ENCODE data around the gene PCDHGB6.
"Not testable (repeated sequence)": the region's sequence is repeated elsewhere in the genome, so short reads cannot be mapped to it uniquely, and the experiment has no call there.

PCDHGB6 gene
- 0.77 to 0.92 (median 0.81) reads per million in 3 experiments for total RNA-seq

DNA sequence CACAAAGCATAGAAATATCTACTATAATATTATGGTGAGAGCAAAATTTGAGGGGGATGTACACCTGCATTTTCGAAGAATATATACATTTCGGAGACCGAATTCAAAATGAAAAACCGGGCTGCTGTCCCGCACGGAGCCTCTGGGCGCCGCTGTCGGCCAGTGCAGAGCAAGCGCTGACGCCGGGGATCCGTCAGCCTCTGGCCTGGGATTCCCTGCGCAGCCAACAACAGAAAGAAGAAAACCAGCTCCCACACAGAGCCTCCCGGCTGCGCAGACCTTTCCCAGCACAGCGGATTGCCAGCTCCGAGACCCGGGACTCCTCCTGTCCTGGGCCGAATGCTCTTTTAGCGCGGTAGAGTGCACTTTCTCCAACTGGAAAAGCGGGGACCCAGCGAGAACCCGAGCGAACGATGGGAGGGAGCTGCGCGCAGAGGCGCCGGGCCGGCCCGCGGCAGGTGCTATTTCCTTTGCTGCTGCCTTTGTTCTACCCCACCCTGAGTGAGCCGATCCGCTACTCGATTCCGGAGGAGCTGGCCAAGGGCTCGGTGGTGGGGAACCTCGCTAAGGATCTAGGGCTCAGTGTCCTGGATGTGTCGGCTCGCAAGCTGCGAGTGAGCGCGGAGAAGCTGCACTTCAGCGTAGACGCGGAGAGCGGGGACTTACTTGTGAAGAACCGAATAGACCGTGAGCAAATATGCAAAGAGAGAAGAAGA is at the start of gene PCDHGB6:
Gene PCDHGB6, plus strand, starts transcription at position 232 of the 716 bp plus-strand sequence. Its CDS starts 182 bp downstream, at position 414.
- not testable (repeated sequence) for DNase-seq

DNA sequence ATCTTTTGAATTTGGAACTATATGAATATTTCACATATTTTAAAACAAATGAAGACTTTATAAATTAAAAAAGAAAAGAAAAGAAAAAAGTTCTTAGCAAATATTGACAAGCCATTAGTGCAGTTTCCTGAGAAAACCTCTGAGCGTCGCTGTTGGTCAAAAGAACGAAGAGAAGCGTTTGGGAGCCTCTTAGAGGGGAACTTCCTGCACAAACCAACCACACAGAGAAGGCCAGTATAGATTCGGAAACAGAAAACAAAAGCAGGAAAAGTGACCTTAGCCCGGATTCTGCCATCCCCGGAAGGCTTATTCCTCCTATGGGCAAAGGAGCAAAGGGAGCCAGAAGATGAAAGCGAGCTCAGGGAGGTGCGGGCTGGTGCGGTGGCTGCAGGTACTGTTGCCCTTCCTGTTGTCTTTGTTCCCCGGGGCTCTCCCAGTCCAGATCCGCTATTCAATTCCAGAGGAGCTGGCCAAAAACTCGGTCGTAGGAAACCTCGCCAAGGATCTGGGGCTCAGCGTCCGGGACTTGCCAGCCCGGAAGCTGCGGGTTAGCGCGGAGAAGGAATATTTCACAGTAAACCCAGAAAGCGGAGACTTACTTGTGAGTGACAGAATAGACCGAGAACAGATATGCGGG is 47.9 kb upstream of the PCDHGB6 start, which contains the start of gene PCDHGB2:
Gene PCDHGB2, plus strand, starts transcription at position 205 of the 637 bp plus-strand sequence. Its CDS starts 142 bp downstream, at position 347.
- DNase-seq = no peak

DNA sequence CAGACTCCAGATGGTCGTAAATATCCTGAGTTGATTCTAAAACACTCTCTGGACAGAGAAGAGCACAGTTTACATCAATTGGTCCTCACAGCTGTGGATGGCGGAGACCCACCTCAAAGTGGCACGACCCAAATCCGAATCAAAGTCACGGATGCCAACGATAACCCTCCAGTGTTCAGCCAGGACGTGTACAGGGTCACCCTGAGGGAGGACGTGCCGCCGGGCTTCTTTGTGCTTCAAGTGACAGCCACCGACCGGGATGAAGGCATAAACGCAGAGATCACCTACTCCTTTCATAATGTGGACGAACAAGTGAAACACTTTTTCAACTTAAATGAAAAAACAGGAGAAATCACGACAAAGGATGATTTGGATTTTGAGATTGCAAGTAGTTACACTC is 47.1 kb upstream of the PCDHGB6 start:
- no peak for DNase-seq

DNA sequence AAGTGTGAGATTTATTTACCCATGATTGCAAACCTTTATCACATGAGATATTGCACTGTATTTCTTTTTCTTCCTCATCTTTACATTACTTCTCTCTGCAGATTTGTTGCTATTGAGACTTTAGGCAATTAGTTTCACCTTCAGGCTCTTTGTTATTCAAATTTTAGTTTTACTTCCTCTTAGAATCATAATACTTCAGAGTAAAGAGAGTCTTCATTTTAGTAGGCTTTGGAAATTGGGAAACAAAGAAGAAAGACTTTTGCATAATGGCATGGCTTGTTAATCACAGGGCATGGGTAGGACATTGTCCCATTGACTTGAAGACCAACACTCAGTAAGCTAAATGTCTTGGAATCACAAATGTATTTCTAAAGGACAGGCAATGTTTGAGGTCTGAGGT is 45.1 kb upstream of the PCDHGB6 start:
- DNase-seq = no peak

DNA sequence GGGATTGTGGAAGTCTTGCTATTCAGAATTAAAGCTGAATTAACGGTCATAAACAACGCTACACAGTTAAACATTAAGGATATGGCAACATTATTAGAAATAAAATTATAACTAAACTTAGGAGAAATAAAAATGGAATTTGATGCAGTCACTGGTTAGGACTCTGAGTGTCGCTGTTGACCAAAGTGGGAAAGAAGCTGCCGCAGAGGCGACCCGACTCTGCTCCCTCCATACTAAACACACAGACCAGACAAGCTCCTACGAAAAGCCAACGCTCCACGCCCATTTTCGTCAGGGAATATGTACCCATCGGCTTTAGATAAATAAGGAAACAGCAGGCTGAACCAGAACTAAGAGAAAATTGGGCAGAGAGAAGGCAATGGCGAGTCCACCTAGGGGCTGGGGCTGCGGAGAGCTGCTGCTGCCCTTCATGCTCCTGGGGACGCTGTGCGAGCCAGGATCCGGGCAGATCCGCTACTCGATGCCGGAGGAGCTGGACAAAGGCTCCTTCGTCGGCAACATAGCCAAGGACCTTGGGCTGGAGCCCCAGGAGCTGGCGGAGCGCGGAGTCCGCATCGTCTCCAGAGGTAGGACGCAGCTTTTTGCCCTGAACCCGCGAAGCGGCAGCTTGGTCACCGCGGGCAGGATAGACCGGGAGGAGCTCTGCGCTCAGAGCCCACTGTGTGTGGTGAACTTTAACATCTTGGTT is 43.7 kb upstream of the PCDHGB6 start, which contains the start of gene PCDHGA5:
Gene PCDHGA5, plus strand, starts transcription at position 211 of the 709 bp plus-strand sequence. Its CDS starts 169 bp downstream, at position 380.
- DNase-seq = no peak

DNA sequence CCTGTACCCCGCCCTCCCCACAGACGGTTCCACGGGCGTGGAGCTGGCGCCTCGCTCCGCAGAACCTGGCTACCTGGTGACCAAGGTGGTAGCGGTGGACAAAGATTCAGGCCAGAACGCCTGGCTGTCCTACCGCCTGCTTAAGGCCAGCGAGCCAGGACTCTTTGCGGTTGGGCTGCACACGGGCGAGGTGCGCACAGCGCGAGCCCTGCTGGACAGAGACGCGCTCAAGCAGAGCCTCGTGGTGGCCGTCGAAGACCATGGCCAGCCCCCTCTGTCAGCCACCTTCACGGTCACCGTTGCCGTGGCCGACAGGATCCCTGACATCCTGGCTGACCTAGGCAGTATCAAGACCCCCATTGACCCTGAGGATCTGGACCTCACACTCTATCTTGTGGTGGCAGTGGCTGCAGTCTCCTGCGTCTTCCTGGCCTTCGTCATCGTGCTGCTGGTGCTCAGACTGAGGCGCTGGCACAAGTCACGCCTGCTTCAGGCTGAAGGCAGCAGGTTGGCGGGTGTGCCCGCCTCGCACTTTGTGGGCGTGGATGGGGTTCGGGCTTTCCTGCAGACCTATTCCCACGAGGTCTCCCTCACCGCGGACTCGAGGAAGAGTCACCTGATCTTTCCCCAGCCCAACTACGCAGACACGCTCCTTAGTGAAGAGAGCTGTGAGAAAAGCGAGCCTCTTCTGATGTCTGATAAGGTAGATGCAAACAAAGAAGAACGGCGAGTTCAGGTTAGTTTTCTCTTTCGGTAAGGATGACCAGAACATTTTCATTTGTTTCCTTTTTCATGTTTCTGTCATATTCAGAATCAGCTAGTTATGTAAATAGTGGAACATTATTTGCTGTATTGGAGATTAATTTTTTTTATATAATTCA is 41.6 kb upstream of the PCDHGB6 start:
- no peak for DNase-seq

DNA sequence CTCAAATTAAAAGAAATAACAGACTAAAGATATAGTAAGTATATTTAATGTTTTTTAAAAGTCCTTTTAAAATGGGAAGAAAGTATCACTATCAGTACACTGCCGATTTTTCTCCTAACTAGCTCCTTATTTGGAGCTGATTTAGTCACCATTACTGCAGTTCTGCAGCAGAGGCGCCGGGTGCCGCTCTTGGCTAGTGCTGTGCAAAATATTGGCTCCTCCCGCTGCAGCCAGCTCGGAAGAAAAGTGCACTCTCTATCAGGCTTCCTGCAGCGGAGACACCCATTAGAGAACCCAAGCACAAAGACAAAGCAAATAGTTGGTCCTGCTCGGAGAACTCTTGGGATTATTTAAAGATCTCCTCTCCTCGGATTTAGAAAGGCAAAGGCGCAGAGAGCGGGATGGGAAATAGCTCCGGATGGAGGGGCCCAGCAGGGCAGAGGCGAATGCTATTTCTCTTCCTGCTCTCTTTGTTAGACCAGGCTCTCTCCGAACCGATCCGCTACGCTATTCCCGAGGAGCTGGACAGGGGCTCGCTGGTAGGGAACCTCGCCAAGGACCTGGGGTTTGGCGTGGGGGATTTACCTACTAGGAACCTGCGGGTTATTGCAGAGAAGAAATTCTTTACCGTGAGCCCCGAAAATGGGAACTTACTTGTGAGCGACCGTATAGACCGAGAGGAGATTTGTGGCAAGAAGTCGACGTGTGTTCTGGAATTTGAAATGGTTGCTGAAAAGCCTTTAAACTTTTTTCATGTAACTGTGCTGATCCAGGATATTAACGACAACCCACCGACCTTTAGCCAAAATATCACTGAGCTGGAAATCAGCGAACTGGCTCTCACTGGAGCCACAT is 37.6 kb upstream of the PCDHGB6 start, which contains the start of gene PCDHGB3:
Gene PCDHGB3, plus strand, starts transcription at position 249 of the 855 bp plus-strand sequence. Its CDS starts 153 bp downstream, at position 402.
- peak; percentile 27 for DNase-seq

DNA sequence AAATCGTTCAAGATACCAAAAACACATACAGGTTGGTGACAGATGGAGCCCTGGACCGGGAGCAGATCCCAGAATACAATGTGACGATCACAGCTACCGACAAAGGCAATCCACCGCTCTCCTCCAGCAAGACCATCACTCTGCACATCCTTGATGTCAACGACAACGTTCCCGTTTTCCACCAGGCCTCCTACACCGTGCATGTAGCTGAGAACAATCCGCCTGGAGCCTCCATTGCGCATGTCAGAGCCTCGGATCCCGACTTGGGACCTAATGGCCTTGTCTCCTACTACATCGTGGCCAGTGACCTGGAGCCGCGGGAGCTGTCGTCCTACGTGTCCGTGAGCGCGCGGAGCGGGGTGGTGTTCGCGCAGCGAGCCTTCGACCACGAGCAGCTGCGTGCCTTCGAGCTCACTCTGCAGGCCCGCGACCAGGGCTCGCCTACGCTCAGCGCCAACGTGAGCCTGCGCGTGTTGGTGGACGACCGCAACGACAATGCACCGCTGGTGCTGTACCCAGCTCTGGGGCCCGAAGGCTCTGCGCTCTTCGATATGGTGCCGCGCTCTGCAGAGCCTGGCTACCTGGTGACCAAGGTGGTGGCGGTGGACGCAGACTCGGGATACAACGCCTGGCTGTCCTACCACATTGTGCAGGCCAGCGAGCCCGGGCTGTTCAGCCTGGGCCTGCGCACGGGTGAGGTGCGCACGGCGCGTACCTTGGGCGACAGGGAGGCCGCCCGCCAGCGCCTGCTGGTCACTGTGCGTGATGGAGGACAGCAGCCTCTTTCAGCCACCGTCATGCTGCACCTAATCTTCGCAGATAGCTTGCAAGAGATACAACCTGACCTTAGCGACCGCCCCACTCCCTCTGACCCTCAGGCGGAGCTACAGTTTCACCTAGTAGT is 36.0 kb upstream of the PCDHGB6 start:
- DNase-seq = no peak

DNA sequence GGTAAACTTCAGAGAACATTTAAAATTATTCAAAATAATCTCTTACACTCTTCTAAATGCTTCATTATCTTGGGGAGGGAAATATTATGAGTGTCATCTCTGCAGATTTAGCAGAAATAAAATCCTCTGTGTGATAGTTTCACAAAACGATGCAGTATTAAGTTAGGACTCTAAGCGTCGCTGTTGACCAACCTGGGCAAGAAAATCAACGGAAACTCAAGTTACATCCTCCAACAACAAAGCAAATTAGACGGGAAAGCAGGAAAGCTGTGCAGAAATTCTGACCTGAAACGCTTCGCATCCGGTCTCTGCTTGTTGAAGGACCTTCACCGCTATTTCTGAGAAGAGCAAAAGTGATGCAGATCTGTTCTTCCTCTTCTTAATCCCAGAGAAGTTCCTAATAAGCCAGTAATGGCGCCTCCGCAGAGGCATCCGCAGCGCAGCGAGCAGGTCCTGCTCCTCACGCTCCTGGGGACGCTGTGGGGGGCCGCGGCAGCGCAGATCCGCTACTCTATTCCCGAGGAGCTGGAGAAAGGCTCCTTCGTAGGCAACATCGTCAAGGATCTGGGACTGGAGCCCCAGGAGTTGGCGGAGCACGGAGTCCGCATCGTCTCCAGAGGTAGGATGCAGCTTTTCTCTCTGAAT is 34.0 kb upstream of the PCDHGB6 start, which contains the start of gene PCDHGA6:
Gene PCDHGA6, plus strand, starts transcription at position 219 of the 645 bp plus-strand sequence. Its CDS starts 193 bp downstream, at position 412.
- no peak for DNase-seq

DNA sequence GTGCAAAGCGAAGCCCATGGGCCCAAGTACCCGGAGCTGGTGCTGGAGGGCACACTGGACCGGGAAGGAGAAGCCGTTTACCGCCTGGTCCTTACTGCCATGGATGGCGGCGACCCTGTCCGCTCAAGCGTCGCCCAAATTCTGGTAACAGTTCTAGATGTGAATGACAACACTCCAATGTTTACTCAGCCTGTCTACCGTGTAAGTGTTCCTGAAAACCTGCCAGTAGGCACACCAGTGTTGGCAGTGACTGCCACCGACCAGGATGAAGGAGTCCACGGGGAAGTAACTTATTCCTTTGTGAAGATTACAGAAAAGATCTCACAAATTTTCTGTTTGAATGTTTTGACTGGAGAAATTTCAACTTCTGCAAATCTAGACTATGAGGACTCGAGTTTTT is 33.2 kb upstream of the PCDHGB6 start:
- DNase-seq = no peak

DNA sequence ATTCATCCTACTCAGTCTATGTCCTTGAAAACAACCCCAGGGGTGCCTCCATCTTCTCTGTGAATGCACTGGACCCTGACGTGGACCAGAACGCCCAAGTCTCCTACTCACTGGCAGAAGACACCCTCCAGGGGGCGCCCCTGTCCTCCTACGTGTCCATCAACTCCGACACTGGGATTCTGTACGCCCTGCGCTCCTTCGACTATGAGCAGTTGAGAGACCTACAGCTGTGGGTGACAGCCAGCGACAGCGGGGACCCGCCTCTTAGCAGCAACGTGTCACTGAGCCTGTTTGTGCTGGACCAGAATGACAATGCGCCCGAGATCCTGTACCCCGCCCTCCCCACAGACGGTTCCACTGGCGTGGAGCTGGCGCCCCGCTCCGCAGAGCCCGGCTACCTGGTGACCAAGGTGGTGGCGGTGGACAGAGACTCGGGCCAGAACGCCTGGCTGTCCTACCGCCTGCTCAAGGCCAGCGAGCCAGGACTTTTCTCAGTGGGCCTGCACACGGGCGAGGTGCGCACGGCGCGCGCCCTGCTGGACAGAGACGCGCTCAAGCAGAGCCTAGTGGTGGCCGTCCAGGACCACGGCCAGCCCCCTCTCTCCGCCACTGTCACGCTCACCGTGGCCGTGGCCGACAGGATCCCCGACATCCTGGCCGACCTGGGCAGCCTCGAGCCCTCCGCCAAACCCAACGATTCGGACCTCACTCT is 32.2 kb upstream of the PCDHGB6 start:
- not testable (repeated sequence) for DNase-seq

DNA sequence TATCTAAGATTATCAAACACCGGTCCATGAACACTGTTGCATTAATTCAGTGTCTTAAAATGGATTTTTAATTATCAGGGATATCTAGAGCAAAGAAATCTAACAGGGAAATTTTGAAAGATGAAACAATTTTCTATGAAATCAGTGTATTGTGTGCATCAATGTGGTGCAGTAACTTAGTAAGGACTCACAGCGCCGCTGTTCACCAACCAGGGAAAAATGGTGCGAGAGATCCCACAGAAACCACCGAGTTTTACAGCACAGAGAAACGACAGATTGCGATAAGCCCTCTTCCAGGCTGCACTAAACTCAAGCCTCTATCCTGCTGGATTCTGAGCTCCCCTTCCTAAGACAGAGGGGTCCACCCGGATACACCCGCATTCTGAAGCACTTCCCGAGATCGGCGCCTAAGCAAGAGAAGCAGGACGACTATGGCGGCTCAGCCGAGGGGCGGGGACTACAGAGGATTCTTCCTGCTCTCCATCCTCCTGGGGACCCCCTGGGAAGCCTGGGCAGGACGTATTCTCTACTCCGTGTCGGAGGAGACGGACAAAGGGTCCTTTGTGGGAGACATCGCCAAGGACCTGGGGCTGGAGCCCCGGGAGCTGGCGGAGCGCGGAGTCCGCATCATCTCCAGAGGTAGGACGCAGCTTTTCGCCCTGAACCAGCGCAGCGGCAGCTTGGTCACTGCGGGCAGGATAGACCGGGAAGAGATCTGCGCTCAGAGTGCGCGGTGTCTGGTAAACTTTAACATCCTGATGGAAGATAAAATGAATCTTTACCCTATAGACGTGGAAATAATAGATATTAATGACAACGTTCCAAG is 25.1 kb upstream of the PCDHGB6 start, which contains the start of gene PCDHGA7:
Gene PCDHGA7, plus strand, starts transcription at position 274 of the 826 bp plus-strand sequence. Its CDS starts 158 bp downstream, at position 432.
- DNase-seq = no peak

DNA sequence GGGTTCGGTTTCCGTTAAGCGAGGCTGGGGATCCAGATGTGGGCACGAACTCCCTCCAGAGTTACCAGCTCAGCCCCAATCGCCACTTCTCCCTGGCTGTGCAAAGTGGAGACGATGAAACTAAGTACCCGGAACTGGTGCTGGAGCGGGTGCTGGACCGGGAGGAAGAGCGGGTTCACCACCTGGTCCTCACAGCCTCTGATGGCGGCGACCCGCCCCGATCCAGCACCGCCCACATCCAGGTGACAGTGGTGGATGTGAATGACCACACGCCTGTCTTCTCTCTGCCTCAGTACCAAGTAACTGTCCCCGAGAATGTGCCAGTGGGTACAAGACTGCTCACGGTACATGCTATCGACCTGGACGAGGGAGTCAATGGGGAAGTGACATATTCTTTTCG is 24.5 kb upstream of the PCDHGB6 start:
- no peak for DNase-seq

DNA sequence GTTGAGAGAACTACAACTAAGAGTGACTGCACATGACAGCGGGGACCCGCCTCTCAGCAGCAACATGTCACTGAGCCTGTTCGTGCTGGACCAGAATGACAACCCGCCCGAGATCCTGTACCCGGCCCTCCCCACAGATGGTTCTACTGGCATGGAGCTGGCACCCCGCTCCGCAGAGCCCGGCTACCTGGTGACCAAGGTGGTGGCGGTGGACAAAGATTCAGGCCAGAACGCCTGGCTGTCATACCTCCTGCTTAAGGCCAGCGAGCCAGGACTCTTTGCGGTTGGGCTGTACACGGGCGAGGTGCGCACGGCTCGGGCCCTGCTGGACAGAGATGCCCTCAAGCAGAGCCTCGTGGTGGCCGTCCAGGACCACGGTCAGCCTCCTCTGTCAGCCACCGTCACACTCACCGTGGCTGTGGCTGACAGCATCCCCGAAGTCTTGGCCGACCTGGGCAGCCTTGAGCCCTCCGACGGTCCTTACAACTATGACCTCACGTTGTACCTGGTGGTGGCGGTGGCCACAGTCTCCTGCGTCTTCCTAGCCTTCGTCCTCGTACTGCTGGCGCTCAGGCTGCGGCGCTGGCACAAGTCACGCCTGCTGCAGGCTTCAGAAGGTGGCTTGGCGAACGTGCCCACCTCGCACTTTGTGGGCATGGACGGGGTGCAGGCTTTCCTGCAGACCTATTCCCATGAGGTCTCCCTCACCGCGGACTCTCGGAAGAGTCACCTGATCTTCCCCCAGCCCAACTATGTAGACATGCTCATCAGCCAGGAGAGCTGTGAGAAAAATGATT is 23.2 kb upstream of the PCDHGB6 start:
- no peak for DNase-seq

DNA sequence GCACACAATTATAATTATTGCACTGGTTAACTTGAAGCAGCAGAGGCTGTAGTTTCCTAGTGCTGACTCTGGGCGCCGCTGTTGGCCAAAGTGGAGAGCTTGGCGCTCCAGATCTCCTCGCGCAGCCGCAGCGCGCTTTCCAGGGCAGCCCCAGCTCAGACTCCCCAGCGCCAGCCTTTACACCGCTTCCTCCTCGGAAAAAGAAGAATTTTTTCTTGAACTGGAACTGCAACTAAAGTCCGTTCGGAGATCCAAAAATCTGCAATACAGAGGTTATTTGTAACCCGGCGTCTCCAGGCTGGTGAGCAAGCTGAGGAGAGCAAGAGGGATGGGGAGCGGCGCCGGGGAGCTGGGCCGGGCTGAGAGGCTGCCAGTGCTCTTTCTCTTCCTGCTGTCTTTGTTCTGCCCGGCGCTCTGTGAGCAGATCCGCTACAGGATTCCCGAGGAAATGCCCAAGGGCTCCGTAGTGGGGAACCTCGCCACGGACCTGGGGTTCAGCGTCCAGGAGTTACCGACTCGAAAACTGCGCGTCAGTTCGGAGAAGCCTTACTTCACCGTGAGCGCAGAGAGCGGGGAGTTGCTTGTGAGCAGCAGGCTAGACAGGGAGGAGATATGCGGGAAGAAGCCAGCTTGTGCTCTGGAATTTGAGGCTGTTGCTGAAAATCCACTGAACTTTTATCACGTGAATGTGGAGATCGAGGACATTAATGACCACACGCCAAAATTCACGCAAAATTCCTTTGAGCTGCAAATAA is 20.1 kb upstream of the PCDHGB6 start, which contains the start of gene PCDHGB4:
Gene PCDHGB4, plus strand, starts transcription at position 142 of the 755 bp plus-strand sequence. Its CDS starts 187 bp downstream, at position 329.
- not testable (repeated sequence) for DNase-seq

DNA sequence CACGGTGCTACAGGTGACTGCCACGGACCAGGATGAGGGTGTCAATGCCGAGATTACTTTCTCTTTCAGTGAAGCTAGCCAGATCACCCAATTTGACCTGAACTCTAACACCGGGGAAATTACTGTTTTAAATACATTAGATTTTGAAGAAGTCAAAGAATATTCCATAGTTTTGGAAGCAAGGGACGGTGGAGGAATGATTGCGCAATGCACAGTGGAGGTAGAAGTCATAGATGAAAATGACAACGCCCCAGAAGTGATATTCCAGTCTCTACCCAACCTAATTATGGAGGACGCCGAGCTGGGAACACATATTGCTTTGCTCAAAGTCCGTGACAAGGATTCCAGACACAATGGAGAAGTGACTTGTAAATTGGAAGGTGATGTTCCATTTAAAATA is 19.2 kb upstream of the PCDHGB6 start:
- no peak for DNase-seq
